Measurements from ENCODE around the gene CHST2. TPM values are rescaled to one million over a fixed set of nuclear protein-coding genes. Genes with fewer than 3 reads are reported as not detected.

CHST2 gene
- total RNA-seq, 1 experiment from 2014 or later: 2.3 TPM

DNA sequence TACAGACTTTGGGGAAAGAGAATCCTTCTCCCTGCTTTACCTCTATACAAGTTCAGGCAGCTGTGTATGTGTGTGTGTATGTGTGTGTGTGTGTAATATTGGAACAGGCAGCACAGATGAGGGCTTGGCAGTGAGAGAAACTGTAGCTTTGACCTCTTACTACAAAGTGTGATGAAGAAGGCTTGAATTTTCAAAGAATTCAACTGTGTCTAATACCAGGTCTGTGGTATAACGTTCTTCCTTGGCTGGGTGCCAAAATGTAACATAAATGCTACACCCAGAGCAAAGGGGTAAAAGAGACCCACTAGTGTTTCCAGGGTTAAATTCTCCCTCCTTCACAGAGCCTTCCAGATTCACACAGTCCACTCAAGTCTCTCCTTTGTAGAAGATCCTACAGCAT lies 51.1 kb downstream of the CHST2 start:
- H3K9me3 Mint-ChIP-seq (ENCODE audit: unreplicated experiment): peaks cover 25% of the 10 kb centered on the region
- no peaks in the 10 kb centered on the region for H3K36me3 Mint-ChIP-seq (ENCODE audit: insufficient read depth, unreplicated experiment)
- intact Hi-C loops (cut with micrococcal nuclease): no loop called here
- POLR2A ChIA-PET: interaction anchor here (0.7 kb wide), 1 partner anchor 661 kb away, joined by 3 read pairs; no protein-coding TSS in a partner anchor
- CTCF ChIA-PET: no interaction called here
- no peak overlapping the region for H3K27ac Mint-ChIP-seq (ENCODE audit: low read depth, unreplicated experiment)
- DNase-seq (ENCODE audit: unreplicated experiment): no peak
- TF ChIP-seq, protein P1, sequence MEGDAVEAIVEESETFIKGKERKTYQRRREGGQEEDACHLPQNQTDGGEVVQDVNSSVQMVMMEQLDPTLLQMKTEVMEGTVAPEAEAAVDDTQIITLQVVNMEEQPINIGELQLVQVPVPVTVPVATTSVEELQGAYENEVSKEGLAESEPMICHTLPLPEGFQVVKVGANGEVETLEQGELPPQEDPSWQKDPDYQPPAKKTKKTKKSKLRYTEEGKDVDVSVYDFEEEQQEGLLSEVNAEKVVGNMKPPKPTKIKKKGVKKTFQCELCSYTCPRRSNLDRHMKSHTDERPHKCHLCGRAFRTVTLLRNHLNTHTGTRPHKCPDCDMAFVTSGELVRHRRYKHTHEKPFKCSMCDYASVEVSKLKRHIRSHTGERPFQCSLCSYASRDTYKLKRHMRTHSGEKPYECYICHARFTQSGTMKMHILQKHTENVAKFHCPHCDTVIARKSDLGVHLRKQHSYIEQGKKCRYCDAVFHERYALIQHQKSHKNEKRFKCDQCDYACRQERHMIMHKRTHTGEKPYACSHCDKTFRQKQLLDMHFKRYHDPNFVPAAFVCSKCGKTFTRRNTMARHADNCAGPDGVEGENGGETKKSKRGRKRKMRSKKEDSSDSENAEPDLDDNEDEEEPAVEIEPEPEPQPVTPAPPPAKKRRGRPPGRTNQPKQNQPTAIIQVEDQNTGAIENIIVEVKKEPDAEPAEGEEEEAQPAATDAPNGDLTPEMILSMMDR (IDR thresholded peaks at IDR 0.05; ENCODE audit: unreplicated experiment): no peak
- H3K4me1 Mint-ChIP-seq (ENCODE audit: insufficient read depth, unreplicated experiment): peaks cover 24% of the 10 kb centered on the region
- BruUV-seq (replicated peaks): no TSS peak
- H3K27me3 Mint-ChIP-seq (ENCODE audit: insufficient read depth, unreplicated experiment): no peaks in the 10 kb centered on the region
- H3K4me3 Mint-ChIP-seq (ENCODE audit: unreplicated experiment): no peak overlapping the region

DNA sequence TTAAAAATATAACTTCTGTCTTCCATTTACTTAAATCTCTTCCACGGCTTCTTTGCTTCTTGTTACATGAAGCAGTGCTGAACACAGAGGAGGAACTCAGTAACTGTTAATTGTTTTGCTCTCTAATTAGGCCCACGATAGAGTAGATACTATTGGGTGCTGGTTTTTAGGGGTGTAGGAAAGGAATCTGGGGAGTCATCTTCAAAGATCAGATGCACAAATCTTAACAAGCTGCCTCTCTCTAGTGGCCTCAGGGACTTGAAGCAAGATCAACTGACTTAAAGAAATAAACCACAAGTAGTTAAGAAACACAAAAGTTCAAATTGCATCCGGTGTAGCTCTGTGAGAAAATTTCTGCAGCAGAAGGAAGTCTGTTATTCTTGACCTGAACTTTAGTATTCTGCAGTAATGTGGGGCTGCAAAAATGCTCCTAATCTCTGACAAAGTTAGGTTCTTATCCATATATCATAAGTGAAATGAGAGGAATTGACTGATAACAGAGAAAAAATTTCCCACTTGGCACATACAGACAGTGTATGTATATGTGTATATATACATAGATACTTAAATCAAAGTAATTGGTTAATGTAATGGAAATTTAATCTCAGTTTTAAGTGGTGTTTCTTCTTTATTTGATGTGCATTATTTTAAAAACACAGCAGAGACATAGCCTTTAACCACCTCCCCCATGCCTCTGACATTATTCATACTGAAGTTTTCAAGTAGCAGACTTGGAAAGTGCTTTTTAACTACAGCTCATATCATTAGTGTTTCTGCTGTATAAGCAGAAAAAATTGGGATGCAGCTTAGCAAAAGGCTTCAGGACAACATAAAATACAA lies 51.8 kb downstream of the CHST2 start:
- Mint-ChIP-seq H3K27ac (ENCODE audit: low read depth, unreplicated experiment) (no peak overlapping the region), H3K4me3 (ENCODE audit: unreplicated experiment) (no peak overlapping the region)

DNA sequence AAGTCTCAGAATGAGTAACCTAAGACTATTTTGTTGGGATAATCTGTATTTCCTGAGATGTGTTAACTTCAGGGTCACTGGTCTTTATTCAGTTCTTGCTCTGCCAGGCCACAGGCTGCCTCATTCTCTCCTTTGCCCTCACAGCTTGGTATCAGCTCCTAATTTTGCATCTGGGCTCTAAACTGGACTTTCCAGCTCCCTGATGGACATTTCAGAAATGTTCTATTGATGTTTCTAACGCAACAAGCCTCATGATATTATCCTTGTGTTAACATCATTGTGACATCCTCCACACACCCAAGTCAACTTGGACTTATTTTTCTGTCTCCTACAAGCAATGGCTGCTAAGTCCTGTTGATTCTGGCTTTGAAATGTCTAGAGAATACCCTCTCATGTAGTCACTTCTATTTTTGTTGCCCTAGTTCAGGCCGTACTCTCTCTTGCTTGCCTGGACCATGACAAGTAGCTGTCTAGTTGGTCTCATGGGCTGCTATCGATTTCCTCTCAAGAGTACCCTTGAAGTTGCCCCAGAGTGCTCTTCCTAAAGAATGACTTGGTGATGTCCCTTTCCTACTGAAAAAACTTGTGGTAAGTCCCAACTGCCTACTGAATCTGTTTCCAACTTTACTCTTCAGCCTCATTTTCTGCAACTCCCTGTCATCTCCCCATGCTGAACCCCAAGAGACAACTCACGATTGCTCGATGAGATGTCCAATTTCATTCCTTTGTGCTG lies 52.7 kb downstream of the CHST2 start:
- ChIA-PET POLR2A (interaction anchor here (0.6 kb wide), 1 partner anchor 669 kb away, joined by 5 read pairs; no protein-coding TSS in a partner anchor), CTCF (interaction anchor here (0.6 to 0.8 kb wide), 2 partner anchors 101 to 527 kb away, joined by 3 read pairs; no protein-coding TSS in a partner anchor)
- no peaks in the 10 kb centered on the region for H3K36me3 Mint-ChIP-seq (ENCODE audit: insufficient read depth, unreplicated experiment)
- H3K4me3 Mint-ChIP-seq (ENCODE audit: unreplicated experiment): no peak overlapping the region
- no peak for DNase-seq (ENCODE audit: unreplicated experiment)
- BruUV-seq (replicated peaks): no TSS peak
- H3K4me1 Mint-ChIP-seq (ENCODE audit: insufficient read depth, unreplicated experiment): peaks cover 24% of the 10 kb centered on the region
- peaks cover 25% of the 10 kb centered on the region for H3K9me3 Mint-ChIP-seq (ENCODE audit: unreplicated experiment)
- intact Hi-C loops (cut with micrococcal nuclease): no loop called here
- no peaks in the 10 kb centered on the region for H3K27me3 Mint-ChIP-seq (ENCODE audit: insufficient read depth, unreplicated experiment)
- H3K27ac Mint-ChIP-seq (ENCODE audit: low read depth, unreplicated experiment): no peak overlapping the region
- TF ChIP-seq, protein P1 (IDR thresholded peaks at IDR 0.05; ENCODE audit: unreplicated experiment): no peak

More for the DNA sequence above, 51.8 kb downstream of the CHST2 start:
- no TSS peak for BruUV-seq (replicated peaks)
- ChIA-PET CTCF (interaction anchor here (0.8 kb wide), 1 partner anchor 100 kb away, joined by 3 read pairs; no protein-coding TSS in a partner anchor), POLR2A (interaction anchor here (0.6 to 0.7 kb wide), 2 partner anchors 660 to 668 kb away, joined by 3 to 5 read pairs; no protein-coding TSS in a partner anchor)
- Mint-ChIP-seq H3K27me3 (ENCODE audit: insufficient read depth, unreplicated experiment) (no peaks in the 10 kb centered on the region), H3K4me1 (ENCODE audit: insufficient read depth, unreplicated experiment) (peaks cover 24% of the 10 kb centered on the region), H3K36me3 (ENCODE audit: insufficient read depth, unreplicated experiment) (no peaks in the 10 kb centered on the region), H3K9me3 (ENCODE audit: unreplicated experiment) (peaks cover 25% of the 10 kb centered on the region)
- DNase-seq (ENCODE audit: unreplicated experiment): no peak
- intact Hi-C loops (cut with micrococcal nuclease): no loop called here
- TF ChIP-seq, protein P1 (IDR thresholded peaks at IDR 0.05; ENCODE audit: unreplicated experiment): no peak

DNA sequence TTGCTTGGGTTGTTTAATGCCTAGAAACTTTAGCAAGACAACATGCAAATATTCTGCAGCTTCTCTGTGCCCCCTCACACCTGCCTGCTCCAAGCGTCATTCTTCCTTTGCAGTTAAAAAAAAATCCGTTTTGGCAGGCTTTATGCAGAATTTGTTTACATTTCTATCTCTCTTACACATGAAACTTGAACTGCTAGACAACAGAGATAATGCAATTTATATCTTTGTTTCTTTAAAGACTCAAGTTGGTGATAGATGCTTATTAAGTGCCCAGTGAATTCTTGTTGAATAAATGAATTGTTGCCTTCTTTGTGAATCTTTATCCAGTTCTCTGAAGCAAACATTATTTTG lies 53.2 kb downstream of the CHST2 start:
- BruUV-seq (replicated peaks): no TSS peak
- CTCF ChIA-PET: interaction anchor here (0.6 kb wide), 1 partner anchor 526 kb away, joined by 3 read pairs; no protein-coding TSS in a partner anchor
- intact Hi-C loops (cut with micrococcal nuclease): no loop called here
- Mint-ChIP-seq H3K27ac (ENCODE audit: low read depth, unreplicated experiment) (no peak overlapping the region), H3K4me3 (ENCODE audit: unreplicated experiment) (no peak overlapping the region), H3K4me1 (ENCODE audit: insufficient read depth, unreplicated experiment) (peaks cover 22% of the 10 kb centered on the region), H3K9me3 (ENCODE audit: unreplicated experiment) (peaks cover 25% of the 10 kb centered on the region), H3K27me3 (ENCODE audit: insufficient read depth, unreplicated experiment) (no peaks in the 10 kb centered on the region), H3K36me3 (ENCODE audit: insufficient read depth, unreplicated experiment) (no peaks in the 10 kb centered on the region)
- TF ChIP-seq, protein P1 (IDR thresholded peaks at IDR 0.05; ENCODE audit: unreplicated experiment): no peak
- no peak for DNase-seq (ENCODE audit: unreplicated experiment)
- POLR2A ChIA-PET: no interaction called here
